ENCODE data around the gene RAP1B.

DNA sequence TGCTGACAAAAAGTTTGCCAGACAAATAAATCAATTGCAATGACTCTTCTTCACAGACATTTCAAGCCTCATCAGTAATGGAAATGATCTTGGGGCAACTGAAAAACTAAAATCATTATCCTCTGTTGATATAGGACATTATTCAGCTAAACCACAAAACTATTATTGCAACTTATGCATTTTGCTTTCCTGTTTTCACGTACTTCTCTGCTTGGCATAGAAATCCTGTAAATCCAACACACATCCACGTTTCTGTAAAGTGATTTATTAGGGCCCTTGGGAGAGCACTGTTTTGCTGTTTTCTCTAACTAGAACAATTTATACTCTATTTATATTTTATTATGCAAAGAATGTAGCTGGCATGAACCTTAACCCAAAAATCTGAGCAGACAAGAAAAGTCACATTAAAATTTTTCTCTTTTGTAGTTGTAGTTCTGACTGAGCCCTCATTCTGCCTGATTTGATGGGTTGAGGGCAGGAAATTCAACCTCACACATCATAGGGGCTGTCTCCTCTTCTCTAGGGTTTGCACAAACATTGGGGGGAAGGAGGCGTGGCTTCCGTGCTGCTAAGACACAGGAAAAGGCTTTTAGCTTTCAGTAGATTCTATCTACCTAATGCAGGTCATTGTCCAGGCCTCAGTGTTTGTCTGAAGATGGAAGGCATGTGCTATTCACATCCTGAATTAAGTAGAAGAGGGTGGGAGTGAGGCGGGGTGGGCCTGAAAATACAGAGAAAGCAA, 64.6 kb downstream of the RAP1B start:
- TF ChIP-seq CTCF (IDR thresholded peaks at IDR 0.05) (no peak), POLR2A (IDR thresholded peaks at IDR 0.05) (no peak)
